Measurements from ENCODE around the gene MED4. TPM values are rescaled to one million over a fixed set of nuclear protein-coding genes. Genes with fewer than 3 reads are reported as not detected.
A peak's percentile ranks its signal among the peaks of the same experiment; 100 is the strongest.

The MED4 gene
- total RNA-seq, 4 donors from 2014 or later = 31.4 to 39.7 (median 37.2) TPM

- Histone ChIP-seq H3K4me3 (no peak overlapping the region), H3K9me3 (no peaks in the 10 kb centered on the region), H3K36me3 (no peaks in the 10 kb centered on the region), H3K4me1 (peaks cover 3 to 33% (median 13%) of the 10 kb centered on the region in 4 donors), H3K27ac (peak overlapping the region in 2 of 4 donors; percentile 69 to 76), H3K27me3 (no peaks in the 10 kb centered on the region)
- no peak for TF ChIP-seq EP300 (IDR thresholded peaks at IDR 0.05; ENCODE audit: low read depth)
- TF ChIP-seq POLR2A (IDR thresholded peaks at IDR 0.05) = no peak
- TF ChIP-seq, protein P1, sequence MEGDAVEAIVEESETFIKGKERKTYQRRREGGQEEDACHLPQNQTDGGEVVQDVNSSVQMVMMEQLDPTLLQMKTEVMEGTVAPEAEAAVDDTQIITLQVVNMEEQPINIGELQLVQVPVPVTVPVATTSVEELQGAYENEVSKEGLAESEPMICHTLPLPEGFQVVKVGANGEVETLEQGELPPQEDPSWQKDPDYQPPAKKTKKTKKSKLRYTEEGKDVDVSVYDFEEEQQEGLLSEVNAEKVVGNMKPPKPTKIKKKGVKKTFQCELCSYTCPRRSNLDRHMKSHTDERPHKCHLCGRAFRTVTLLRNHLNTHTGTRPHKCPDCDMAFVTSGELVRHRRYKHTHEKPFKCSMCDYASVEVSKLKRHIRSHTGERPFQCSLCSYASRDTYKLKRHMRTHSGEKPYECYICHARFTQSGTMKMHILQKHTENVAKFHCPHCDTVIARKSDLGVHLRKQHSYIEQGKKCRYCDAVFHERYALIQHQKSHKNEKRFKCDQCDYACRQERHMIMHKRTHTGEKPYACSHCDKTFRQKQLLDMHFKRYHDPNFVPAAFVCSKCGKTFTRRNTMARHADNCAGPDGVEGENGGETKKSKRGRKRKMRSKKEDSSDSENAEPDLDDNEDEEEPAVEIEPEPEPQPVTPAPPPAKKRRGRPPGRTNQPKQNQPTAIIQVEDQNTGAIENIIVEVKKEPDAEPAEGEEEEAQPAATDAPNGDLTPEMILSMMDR (IDR thresholded peaks at IDR 0.05) = no peak
- TF ChIP-seq POLR2AphosphoS5 (IDR thresholded peaks at IDR 0.05) = no peak
- 17 to 50% methylated on average over 2 to 8 of the region's 8 CpGs for WGBS, 2 donors (ENCODE audit: low coverage in 1 of 2)
- intact Hi-C loops (cut with DNase I; ENCODE audit: low total_unique reads) (loop anchor here (10.0 kb wide), 1 partner anchor 111 kb away; the partner anchor contains the start of gene ITM2B), in situ Hi-C loops (cut with MboI; ENCODE audit: low pct_ligation_motif_present in 1 of 4, low pct_unique_long_range_greater_than_20kb in 1 of 4, low sequenced_read_pairs in 3 of 4) (loop anchor here in 2 of 4 donors (10.0 to 25.0 kb wide), 4 partner anchors 111 to 638 kb away; partner anchors contain the start of gene ITM2B (in 1 of the 2))
- DNase-seq = peak; percentile 10
Observed at GRCh38 chr13:48123812-48124211, 28.9 kb upstream of the MED4 start.

GRCh38 chr13:48121733-48122132 is 26.8 kb upstream of the MED4 start:
- peak overlapping the region in 3 of 4 donors; percentile 11 to 54 (median 52) for H3K27ac ChIP-seq
- intact Hi-C loops (cut with DNase I; ENCODE audit: low total_unique reads) = loop anchor here (10.0 kb wide), 1 partner anchor 113 kb away; the partner anchor contains the start of gene ITM2B
- H3K27me3 ChIP-seq = no peaks in the 10 kb centered on the region
- H3K4me1 ChIP-seq = peaks cover 3 to 25% (median 10%) of the 10 kb centered on the region in 4 donors
- no peaks in the 10 kb centered on the region for H3K9me3 ChIP-seq
- H3K36me3 ChIP-seq = no peaks in the 10 kb centered on the region
- in situ Hi-C loops (cut with MboI; ENCODE audit: low pct_ligation_motif_present in 1 of 4, low pct_unique_long_range_greater_than_20kb in 1 of 4, low sequenced_read_pairs in 3 of 4) = loop anchor here in 2 of 4 donors (10.0 to 25.0 kb wide), 4 partner anchors 113 to 641 kb away; partner anchors contain the start of gene ITM2B (in 1 of the 2)
- no peak overlapping the region for H3K4me3 ChIP-seq
- WGBS, 2 donors (ENCODE audit: low coverage in 1 of 2) = 82% methylated on average over 4 of the region's 4 CpGs; no CpG with 5 or more reads in 1 of the 2 donors
- DNase-seq = no peak
- no peak for TF ChIP-seq POLR2A (IDR thresholded peaks at IDR 0.05)
- TF ChIP-seq EP300 (IDR thresholded peaks at IDR 0.05; ENCODE audit: low read depth) = no peak
- TF ChIP-seq POLR2AphosphoS5 (IDR thresholded peaks at IDR 0.05) = no peak
- TF ChIP-seq, protein P1 (IDR thresholded peaks at IDR 0.05) = no peak

- Histone ChIP-seq H3K4me1 (peaks cover 3 to 15% (median 7%) of the 10 kb centered on the region in 4 donors), H3K27me3 (no peaks in the 10 kb centered on the region), H3K4me3 (no peak overlapping the region), H3K9me3 (no peaks in the 10 kb centered on the region), H3K27ac (no peak overlapping the region), H3K36me3 (no peaks in the 10 kb centered on the region)
- intact Hi-C loops (cut with DNase I; ENCODE audit: low total_unique reads) = loop anchor here (10.0 kb wide), 1 partner anchor 115 kb away; the partner anchor contains the start of gene ITM2B
- in situ Hi-C loops (cut with MboI; ENCODE audit: low pct_ligation_motif_present in 1 of 4, low pct_unique_long_range_greater_than_20kb in 1 of 4, low sequenced_read_pairs in 3 of 4) = loop anchor here in 2 of 4 donors (10.0 to 25.0 kb wide), 4 partner anchors 115 to 642 kb away; partner anchors contain the start of gene ITM2B (in 1 of the 2)
- DNase-seq = no peak
- 88 to 93% methylated on average over 3 of the region's 3 CpGs for WGBS, 2 donors (ENCODE audit: low coverage in 1 of 2)
- TF ChIP-seq, protein P1 (IDR thresholded peaks at IDR 0.05) = no peak
- TF ChIP-seq POLR2A (IDR thresholded peaks at IDR 0.05) (no peak), EP300 (IDR thresholded peaks at IDR 0.05; ENCODE audit: low read depth) (no peak)
Observed at GRCh38 chr13:48120241-48120640, 25.3 kb upstream of the MED4 start.

DNA sequence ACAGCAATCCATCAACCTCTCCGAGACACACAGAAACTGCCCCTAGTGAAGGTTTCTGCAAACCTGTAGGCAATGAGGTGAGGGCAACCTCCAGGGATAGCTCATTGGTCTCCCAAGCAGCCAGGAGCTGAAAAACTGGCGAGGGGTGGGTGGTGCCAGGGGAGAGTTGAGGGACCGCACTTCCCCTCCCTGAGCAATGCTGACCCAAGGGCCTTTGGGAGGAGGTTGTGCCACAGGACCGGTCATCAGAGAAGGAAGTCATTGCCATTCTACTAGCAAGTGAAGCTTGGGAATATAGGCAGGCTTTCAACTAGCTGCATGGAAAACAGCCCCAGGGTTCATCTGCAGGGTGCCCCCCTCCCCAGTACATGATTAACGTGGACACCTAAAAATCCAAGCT is 23.1 kb upstream of the MED4 start:
- intact Hi-C loops (cut with DNase I; ENCODE audit: low total_unique reads) = no loop called here
- DNase-seq = no peak
- no peak for TF ChIP-seq POLR2AphosphoS5 (IDR thresholded peaks at IDR 0.05)
- TF ChIP-seq, protein P1 (IDR thresholded peaks at IDR 0.05) = no peak
- no peak for TF ChIP-seq POLR2A (IDR thresholded peaks at IDR 0.05)

More for the DNA sequence above, 23.1 kb upstream of the MED4 start:
- H3K27ac ChIP-seq = no peak overlapping the region
- no peaks in the 10 kb centered on the region for H3K36me3 ChIP-seq
- WGBS, 2 donors (ENCODE audit: low coverage in 1 of 2) = 83 to 90% methylated on average over 2 to 5 of the region's 5 CpGs
- peaks cover 0 to 10% (median 4%) of the 10 kb centered on the region in 4 donors for H3K4me1 ChIP-seq
- in situ Hi-C loops (cut with MboI; ENCODE audit: low pct_ligation_motif_present in 1 of 4, low pct_unique_long_range_greater_than_20kb in 1 of 4, low sequenced_read_pairs in 3 of 4) = loop anchor here in 1 of 4 donors (25.0 kb wide), 1 partner anchor 644 kb away; no protein-coding TSS in a partner anchor
- no peaks in the 10 kb centered on the region for H3K9me3 ChIP-seq
- H3K27me3 ChIP-seq = no peaks in the 10 kb centered on the region
- H3K4me3 ChIP-seq = no peak overlapping the region
